NT2/D1 (cell line): Measurements from ENCODE around the gene FUT2.

ENCODE experiments used
- SUZ12 ChIP-seq: IDR thresholded peaks from 2 replicates; pipeline ENCODE4 v1.6.1; 2011; ENCODE audit not compliant: insufficient read length, insufficient read depth; ENCODE audit errors: extremely low read depth
- YY1 ChIP-seq: IDR thresholded peaks from 2 replicates; pipeline ENCODE4 v1.6.1; 2011; ENCODE audit not compliant: insufficient read length, insufficient read depth
- ZNF274 ChIP-seq: IDR thresholded peaks from 2 replicates; pipeline ENCODE4 v1.6.1; 2011; ENCODE audit warnings: mild to moderate bottlenecking, low read depth, low read length

- TF ChIP-seq YY1 (no peak), SUZ12 (no peak), ZNF274 (no peak)
Measured at GRCh38 chr19:48741129-48741999, 45.6 kb downstream of the FUT2 start.
